ENCODE results near the gene AOAH.

- TF ChIP-seq CTCF (CRISPR knock-in tag; IDR thresholded peaks at IDR 0.05) (no peak), ZNF549 (CRISPR knock-in tag; IDR thresholded peaks at IDR 0.05) (no peak), ZNF740 (CRISPR knock-in tag; IDR thresholded peaks at IDR 0.05) (no peak), TGIF2 (CRISPR knock-in tag; IDR thresholded peaks at IDR 0.05) (no peak), HES4 (CRISPR knock-in tag; IDR thresholded peaks at IDR 0.05; ENCODE audit: borderline replicate concordance) (no peak)
These were observed 158.4 kb downstream of the AOAH start for GRCh38 chr7:36565792-36566356.

Measured in HepG2 (cell line).